SK-N-SH (cell line): Measurements from ENCODE around the gene ARHGEF11. TPM values are rescaled to one million over a fixed set of nuclear protein-coding genes. Genes with fewer than 3 reads are reported as not detected.

Experiments used
- CTCF ChIA-PET: fragments of 300-600, 350-600 bp; formaldehyde crosslinking; extraction: SDS; loops from one replicate; lab custom pipeline; 2021; lab: Yijun Ruan, JAX
- POLR2A ChIA-PET: fragments of 350-600 bp; sonication (Branson Sonifier 250); formaldehyde crosslinking; extraction: SDS; loops from one replicate; lab custom pipeline; 2020; ENCODE audit warnings: antibody characterized with exemption, inconsistent platforms; lab: Yijun Ruan, JAX
- DNase-seq: peaks from one replicate; pipeline ENCODE4 v3.0.0; 2012
- H2AFZ ChIP-seq: fragments of 200-600 bp; sonication (generic); 2 replicates; pipeline ENCODE4 v1.8.1; 2016; ENCODE audit warnings: antibody characterized with exemption, mild to moderate bottlenecking, low read depth
- H3F3A ChIP-seq: fragments of 200-600 bp; sonication (generic); replicated peaks from 2 replicates; pipeline ENCODE3; 2016; ENCODE audit warnings: antibody characterized with exemption, mild to moderate bottlenecking; ENCODE audit not compliant: insufficient read depth
- H3K27ac ChIP-seq, 2 experiments: fragments of 200-500 bp in 1 of 2; fragments of 200-600 bp in 1 of 2; sonication (Bioruptor generic) in 1 of 2; sonication (generic), shearing (Covaris generic) in 1 of 2; 2 replicates each; pipeline versions ENCODE4 v1.5.1 to v1.6.1; 2014 to 2016; ENCODE audit warnings: low read depth in 2 of 2, inconsistent platforms in 1 of 2, low read length in 1 of 2, mild to moderate bottlenecking in 1 of 2, mixed read lengths in 1 of 2
- H3K27me3 ChIP-seq: fragments of 200-600 bp; sonication (generic), shearing (Covaris generic); 2 replicates; pipeline ENCODE4 v1.6.1; 2016; ENCODE audit warnings: mixed run types; ENCODE audit not compliant: insufficient read depth
- H3K36me3 ChIP-seq, 2 experiments: fragments of 200-500 bp in 1 of 2; fragments of 200-600 bp in 1 of 2; sonication (Bioruptor generic) in 1 of 2; sonication (generic) in 1 of 2; replicated peaks in 1 of 2; 2 replicates each; pipeline versions ENCODE3 to v1.5.1; 2014 to 2016; ENCODE audit warnings: low read length in 1 of 2, mild to moderate bottlenecking in 1 of 2; ENCODE audit not compliant: insufficient read depth in 2 of 2, control insufficient read depth in 1 of 2
- H3K4me1 ChIP-seq, 2 experiments: fragments of 200-500 bp in 1 of 2; fragments of 200-600 bp in 1 of 2; sonication (Bioruptor generic) in 1 of 2; sonication (generic), shearing (Covaris generic) in 1 of 2; 2 replicates each; pipeline versions ENCODE4 v1.5.1 to v1.6.1; 2014 to 2016; ENCODE audit warnings: low read depth in 1 of 2, low read length in 1 of 2, mixed run types in 1 of 2; ENCODE audit not compliant: insufficient read depth in 2 of 2, control insufficient read depth in 1 of 2
- H3K4me2 ChIP-seq: fragments of 200-600 bp; sonication (generic), shearing (Covaris generic); 2 replicates; pipeline ENCODE4 v1.6.1; 2017; ENCODE audit warnings: mixed run types
- H3K4me3 ChIP-seq, 2 experiments: fragments of 200-500 bp in 1 of 2; fragments of 200-600 bp in 1 of 2; sonication (Bioruptor generic) in 1 of 2; sonication (generic), shearing (Covaris generic) in 1 of 2; 2 replicates each; pipeline versions ENCODE4 v1.5.1 to v1.8.1; 2014 to 2016; ENCODE audit warnings: low read depth in 2 of 2, inconsistent platforms in 1 of 2, low read length in 1 of 2, mild to moderate bottlenecking in 1 of 2, mixed read lengths in 1 of 2, moderate library complexity in 1 of 2
- H3K79me2 ChIP-seq: fragments of 200-600 bp; sonication (generic); 2 replicates; pipeline ENCODE4 v1.8.1; 2017; ENCODE audit warnings: mild to moderate bottlenecking; ENCODE audit not compliant: insufficient read depth
- H3K9ac ChIP-seq: fragments of 200-600 bp; sonication (generic); 2 replicates; pipeline ENCODE4 v1.6.1; 2017; ENCODE audit warnings: mixed run types
- H3K9me2 ChIP-seq: fragments of 200-600 bp; sonication (generic); 2 replicates; pipeline ENCODE4 v1.6.1; 2017; ENCODE audit warnings: mixed run types
- H3K9me3 ChIP-seq: fragments of 200-600 bp; sonication (generic); 2 replicates; pipeline ENCODE4 v1.6.1; 2017; ENCODE audit warnings: mixed run types, mild to moderate bottlenecking, moderate library complexity
- H4K20me1 ChIP-seq: fragments of 200-600 bp; sonication (generic); 2 replicates; pipeline ENCODE4 v1.6.1; 2017; ENCODE audit warnings: mild to moderate bottlenecking, mixed run types; ENCODE audit not compliant: insufficient read depth
- CTCF ChIP-seq: fragments of 200-600 bp; sonication (generic); IDR thresholded peaks from 2 replicates; pipeline ENCODE4 v1.6.1; 2017; ENCODE audit warnings: antibody characterized with exemption, mild to moderate bottlenecking, moderate library complexity
- FOSL2 ChIP-seq: IDR thresholded peaks from 2 replicates; pipeline ENCODE4 v1.4.0; 2012; ENCODE audit warnings: low read depth, mild to moderate bottlenecking, moderate library complexity, borderline replicate concordance
- FOXM1 ChIP-seq: IDR thresholded peaks from 2 replicates; pipeline ENCODE4 v1.4.0; 2012; ENCODE audit warnings: low read depth, mild to moderate bottlenecking
- MEF2A ChIP-seq: IDR thresholded peaks from 2 replicates; pipeline ENCODE4 v1.4.0; 2012; ENCODE audit warnings: low read depth, borderline replicate concordance
- MXI1 ChIP-seq: IDR thresholded peaks from 2 replicates; pipeline ENCODE4 v1.6.1; 2012; ENCODE audit warnings: mild to moderate bottlenecking, low read depth, low read length, improper control_type of control experiment
- NFIC ChIP-seq: IDR thresholded peaks from 2 replicates; pipeline ENCODE4 v1.4.0; 2012; ENCODE audit warnings: borderline replicate concordance
- RAD21 ChIP-seq: IDR thresholded peaks from 2 replicates; pipeline ENCODE4 v1.6.1; 2012; ENCODE audit warnings: mild to moderate bottlenecking, low read length
- RFX5 ChIP-seq: IDR thresholded peaks from 2 replicates; pipeline ENCODE4 v1.6.1; 2012; ENCODE audit warnings: mild to moderate bottlenecking, improper control_type of control experiment, low read length
- SMC3 ChIP-seq: IDR thresholded peaks from 2 replicates; pipeline ENCODE4 v1.6.1; 2012; ENCODE audit warnings: low read depth, low read length, improper control_type of control experiment
- TCF12 ChIP-seq: IDR thresholded peaks from 2 replicates; pipeline ENCODE4 v1.4.0; 2012
- TEAD4 ChIP-seq: IDR thresholded peaks from 2 replicates; pipeline ENCODE4 v1.4.0; 2012; ENCODE audit warnings: mild to moderate bottlenecking, borderline replicate concordance; ENCODE audit not compliant: insufficient read depth
- USF2 ChIP-seq: fragments of 150-350 bp; IDR thresholded peaks from 2 replicates; pipeline ENCODE4 v1.6.1; 2017; ENCODE audit warnings: antibody characterized with exemption, low read length, low read depth, borderline replicate concordance
- WGBS: methylation state at CpG from one replicate; pipeline ENCODE4 v1.1.6; 2017; ENCODE audit warnings: low lambda C conversion rate; 5-methylcytosine and 5-hydroxymethylcytosine counted together
- polyA plus RNA-seq, 3 experiments: library from polyadenylated mRNA; depleted of rRNA; stranded (reverse); fragments of >200 nt; gene quantifications; 2 replicates each; pipeline ENCODE4 v1.2.3, GENCODE V29; 2012
- TF ChIP-seq, protein P1 (sequence below): IDR thresholded peaks from 2 replicates; pipeline ENCODE4 v1.6.1; 2012; ENCODE audit warnings: mild to moderate bottlenecking, low read depth, low read length, moderate library complexity

The ARHGEF11 gene
- polyA plus RNA-seq, 1 of the 3 experiments (the other 2 are of a cell fraction): 19.0 TPM

DNA sequence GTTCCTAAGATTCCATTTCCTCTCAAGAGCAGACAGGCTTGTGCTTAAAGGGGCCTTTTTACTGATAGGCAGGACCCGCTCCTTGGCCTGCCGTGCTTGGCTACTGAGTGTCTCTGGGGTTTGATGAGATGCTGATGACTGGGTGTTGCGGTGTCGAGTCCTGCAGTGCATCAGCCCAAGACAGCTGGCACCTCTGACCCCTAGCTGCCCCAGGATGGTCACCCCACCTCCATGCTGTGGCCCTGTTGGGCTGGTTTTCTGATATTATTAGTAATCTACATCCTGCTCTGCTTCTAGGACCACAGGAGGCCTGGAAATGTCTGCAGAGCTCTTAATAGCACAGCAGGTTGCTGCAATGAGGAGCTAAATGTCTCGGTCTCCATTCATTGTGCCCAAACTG is 96.4 kb downstream of the ARHGEF11 start:
- POLR2A ChIA-PET: no interaction called here
- H2AFZ ChIP-seq: no peak overlapping the region
- no peaks in the 10 kb centered on the region for H3K9me3 ChIP-seq

GRCh38 chr1:156948708-156949107 is 96.8 kb downstream of the ARHGEF11 start:
- POLR2A ChIA-PET: no interaction called here
- Histone ChIP-seq H3K79me2 (no peaks in the 10 kb centered on the region), H3K36me3 (peaks cover 39 to 85% of the 10 kb centered on the region in 2 experiments), H3K27me3 (no peaks in the 10 kb centered on the region), H3K9me2 (no peaks in the 10 kb centered on the region), H3K4me3 (no peak overlapping the region), H3K9me3 (no peaks in the 10 kb centered on the region), H4K20me1 (no peaks in the 10 kb centered on the region), H3K4me1 (no peaks in the 10 kb centered on the region), H3K9ac (no peak overlapping the region), H3F3A (no peaks in the 10 kb centered on the region), H2AFZ (no peak overlapping the region), H3K4me2 (no peak overlapping the region), H3K27ac (no peak overlapping the region)
- CTCF ChIA-PET: interaction anchor here (0.8 to 6.0 kb wide), 5 partner anchors 11 to 59 kb away, joined by 3 to 26 read pairs (median 3); no protein-coding TSS in a partner anchor
- WGBS: 90% methylated on average over 4 of the region's 4 CpGs
- DNase-seq: no peak
- no peak for TF ChIP-seq SMC3
- no peak for TF ChIP-seq FOSL2
- TF ChIP-seq RFX5: no peak
- TF ChIP-seq CTCF: peak; percentile 34; the same call in 1 of the 2 replicates
- no peak for TF ChIP-seq MEF2A

More for the DNA sequence above, 96.4 kb downstream of the ARHGEF11 start:
- no peak overlapping the region for H3K4me3 ChIP-seq
- peaks cover 43 to 82% of the 10 kb centered on the region in 2 experiments for H3K36me3 ChIP-seq
- CTCF ChIA-PET: interaction anchor here (0.8 to 6.0 kb wide), 6 partner anchors 11 to 223 kb away, joined by 3 to 26 read pairs (median 3); no protein-coding TSS in a partner anchor
- no peaks in the 10 kb centered on the region for H4K20me1 ChIP-seq
- no peak overlapping the region for H3K9ac ChIP-seq
- no peaks in the 10 kb centered on the region for H3K9me2 ChIP-seq
- H3K4me2 ChIP-seq: no peak overlapping the region
- H3K79me2 ChIP-seq: no peaks in the 10 kb centered on the region
- TF ChIP-seq FOXM1 (no peak), USF2 (no peak), MXI1 (no peak), TEAD4 (no peak), NFIC (no peak), RAD21 (no peak), MEF2A (no peak), RFX5 (no peak), TCF12 (no peak)
- TF ChIP-seq, protein P1, sequence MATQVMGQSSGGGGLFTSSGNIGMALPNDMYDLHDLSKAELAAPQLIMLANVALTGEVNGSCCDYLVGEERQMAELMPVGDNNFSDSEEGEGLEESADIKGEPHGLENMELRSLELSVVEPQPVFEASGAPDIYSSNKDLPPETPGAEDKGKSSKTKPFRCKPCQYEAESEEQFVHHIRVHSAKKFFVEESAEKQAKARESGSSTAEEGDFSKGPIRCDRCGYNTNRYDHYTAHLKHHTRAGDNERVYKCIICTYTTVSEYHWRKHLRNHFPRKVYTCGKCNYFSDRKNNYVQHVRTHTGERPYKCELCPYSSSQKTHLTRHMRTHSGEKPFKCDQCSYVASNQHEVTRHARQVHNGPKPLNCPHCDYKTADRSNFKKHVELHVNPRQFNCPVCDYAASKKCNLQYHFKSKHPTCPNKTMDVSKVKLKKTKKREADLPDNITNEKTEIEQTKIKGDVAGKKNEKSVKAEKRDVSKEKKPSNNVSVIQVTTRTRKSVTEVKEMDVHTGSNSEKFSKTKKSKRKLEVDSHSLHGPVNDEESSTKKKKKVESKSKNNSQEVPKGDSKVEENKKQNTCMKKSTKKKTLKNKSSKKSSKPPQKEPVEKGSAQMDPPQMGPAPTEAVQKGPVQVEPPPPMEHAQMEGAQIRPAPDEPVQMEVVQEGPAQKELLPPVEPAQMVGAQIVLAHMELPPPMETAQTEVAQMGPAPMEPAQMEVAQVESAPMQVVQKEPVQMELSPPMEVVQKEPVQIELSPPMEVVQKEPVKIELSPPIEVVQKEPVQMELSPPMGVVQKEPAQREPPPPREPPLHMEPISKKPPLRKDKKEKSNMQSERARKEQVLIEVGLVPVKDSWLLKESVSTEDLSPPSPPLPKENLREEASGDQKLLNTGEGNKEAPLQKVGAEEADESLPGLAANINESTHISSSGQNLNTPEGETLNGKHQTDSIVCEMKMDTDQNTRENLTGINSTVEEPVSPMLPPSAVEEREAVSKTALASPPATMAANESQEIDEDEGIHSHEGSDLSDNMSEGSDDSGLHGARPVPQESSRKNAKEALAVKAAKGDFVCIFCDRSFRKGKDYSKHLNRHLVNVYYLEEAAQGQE: no peak
- H3F3A ChIP-seq: no peaks in the 10 kb centered on the region
- 98% methylated on average over 5 of the region's 5 CpGs for WGBS
- no peak overlapping the region for H3K27ac ChIP-seq
- no peak for DNase-seq
- no peaks in the 10 kb centered on the region for H3K27me3 ChIP-seq
- H3K4me1 ChIP-seq: no peaks in the 10 kb centered on the region
